ENCODE data around the gene KRTAP26-1.

DNA sequence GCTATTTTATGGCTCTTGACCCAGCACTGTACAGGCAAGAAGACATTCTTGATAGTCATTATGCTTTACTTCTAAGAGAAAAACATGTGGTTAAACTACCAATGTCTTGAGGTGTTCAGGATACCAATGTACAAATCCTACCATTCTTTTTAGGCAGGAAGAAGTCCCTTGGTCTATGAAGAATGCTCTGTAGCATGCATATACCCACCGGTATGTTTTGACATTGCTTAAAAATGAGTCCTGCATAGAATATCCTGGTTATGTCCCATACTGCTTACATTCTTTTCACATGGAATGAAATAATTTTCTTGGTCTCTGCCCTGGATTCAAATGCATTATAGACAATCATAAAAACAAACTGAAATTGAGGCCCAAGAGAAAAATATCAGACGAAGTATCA is 12.6 kb upstream of the KRTAP26-1 start:
- TF ChIP-seq BHLHE40 (IDR thresholded peaks at IDR 0.05; ENCODE audit: borderline replicate concordance) (no peak), FOXA1 (IDR thresholded peaks at IDR 0.05) (no peak), SP1 (IDR thresholded peaks at IDR 0.05) (no peak), TARDBP (IDR thresholded peaks at IDR 0.05) (no peak)

Measured in HEK293T (cell line).